PC-9 (cell line): ENCODE data around the gene PRPS1L1. TPM values are rescaled to one million over a fixed set of nuclear protein-coding genes. Genes with fewer than 3 reads are reported as not detected.

ENCODE experiments used
- BruUV-seq: library from RNA; stranded (reverse); fragments of 400-500 nt; replicated peaks from 2 replicates; lab custom pipeline; 2021; lab: Mats Ljungman, UMichigan
- CTCF ChIA-PET: fragments of 300-600 bp; sonication (Branson Sonifier 250); formaldehyde crosslinking; loops from one replicate; lab custom pipeline; 2022; ENCODE audit warnings: antibody characterized with exemption; lab: Charles Lee
- POLR2A ChIA-PET: fragments of 300-600 bp; sonication (Branson Sonifier 250); formaldehyde crosslinking; loops from one replicate; lab custom pipeline; 2022; ENCODE audit warnings: antibody characterized with exemption; ENCODE audit not compliant: unreplicated experiment; lab: Charles Lee
- DNase-seq, 2 experiments: peaks; one replicate each; pipeline versions ENCODE4 v3.0.0 to v3.0.0-alpha.2; 2015 to 2022; ENCODE audit warnings: mixed read lengths in 1 of 2
- H2AFZ ChIP-seq: fragments of 200-600 bp; sonication (generic); 2 replicates; pipeline ENCODE4 v1.8.1; 2017; ENCODE audit warnings: antibody characterized with exemption
- H3F3A ChIP-seq: fragments of 200-600 bp; sonication (generic); 2 replicates; pipeline ENCODE4 v1.8.1; 2017; ENCODE audit warnings: antibody characterized with exemption, mild to moderate bottlenecking, low read depth; ENCODE audit not compliant: insufficient read depth
- H3K27ac ChIP-seq: fragments of 200-600 bp; sonication (generic); 2 replicates; pipeline ENCODE4 v1.6.1; 2016; ENCODE audit warnings: mixed run types
- H3K27me3 ChIP-seq: fragments of 200-600 bp; sonication (generic); 2 replicates; pipeline ENCODE4 v1.6.1; 2016; ENCODE audit warnings: low read depth, mixed run types; ENCODE audit not compliant: insufficient read depth
- H3K36me3 ChIP-seq: fragments of 200-600 bp; sonication (generic); 2 replicates; pipeline ENCODE4 v1.6.1; 2016; ENCODE audit warnings: low read depth, mixed run types
- H3K4me1 ChIP-seq: fragments of 200-600 bp; sonication (generic); replicated peaks from 2 replicates; pipeline ENCODE4 v1.6.1; 2016; ENCODE audit warnings: mixed run types; ENCODE audit not compliant: insufficient read depth
- H3K4me2 ChIP-seq: fragments of 200-600 bp; sonication (generic); 2 replicates; pipeline ENCODE4 v1.6.1; 2017; ENCODE audit warnings: mixed run types
- H3K4me3 ChIP-seq: fragments of 200-600 bp; sonication (generic); 2 replicates; pipeline ENCODE4 v1.6.1; 2016; ENCODE audit warnings: mixed run types
- H3K79me2 ChIP-seq: fragments of 200-600 bp; sonication (generic); 2 replicates; pipeline ENCODE4 v1.6.1; 2017; ENCODE audit warnings: low read depth, mixed run types
- H3K9me2 ChIP-seq: fragments of 200-600 bp; sonication (generic); 2 replicates; pipeline ENCODE4 v1.8.1; 2017; ENCODE audit warnings: mild to moderate bottlenecking; ENCODE audit not compliant: insufficient read depth
- H3K9me3 ChIP-seq: fragments of 200-600 bp; sonication (generic); 2 replicates; pipeline ENCODE4 v1.8.1; 2016; ENCODE audit warnings: low read depth; ENCODE audit not compliant: insufficient read depth
- H4K20me1 ChIP-seq: fragments of 200-600 bp; sonication (generic); 2 replicates; pipeline ENCODE4 v1.8.1; 2017; ENCODE audit not compliant: insufficient read depth
- CTCF ChIP-seq: fragments of 200-600 bp; sonication (generic); conservative IDR thresholded peaks from 2 replicates; pipeline ENCODE4 v1.6.1; 2017; ENCODE audit warnings: mixed run types, antibody characterized with exemption, mild to moderate bottlenecking, moderate library complexity
- EZH2 ChIP-seq: fragments of 200-600 bp; sonication (generic); IDR thresholded peaks from 2 replicates; pipeline ENCODE4 v1.8.0; 2017; ENCODE audit warnings: antibody characterized with exemption, low read depth
- intact Hi-C: fragments of 100-400 bp; cut with micrococcal nuclease; formaldehyde crosslinking; loops from one replicate; pipeline ENCODE4 v1.10.0; 2022; ENCODE audit not compliant: unreplicated experiment
- total RNA-seq: library from RNA; stranded (reverse); gene quantifications from 2 replicates; pipeline ENCODE4 v1.2.3, GENCODE V29; 2021

PRPS1L1 gene
- total RNA-seq, 1 experiment from 2014 or later: not detected

DNA sequence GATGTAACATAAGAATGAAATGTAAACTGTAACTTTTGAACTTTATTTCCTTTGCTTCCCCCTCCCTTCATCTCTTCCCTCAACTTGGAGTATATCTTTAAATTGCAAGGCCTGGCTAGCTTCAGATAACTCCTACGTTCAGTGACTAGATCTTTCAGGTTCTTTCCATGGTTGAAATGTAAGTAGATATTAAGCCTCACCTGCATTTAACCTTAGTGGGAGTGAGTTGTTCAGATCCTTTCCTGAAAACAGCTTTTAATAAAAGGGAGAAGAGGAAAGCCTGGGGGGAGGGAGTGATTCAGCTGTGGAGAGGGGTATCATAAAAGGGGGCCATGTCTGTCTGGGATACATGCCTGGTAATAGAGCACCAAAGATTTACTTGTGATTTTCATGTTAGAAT is 19.0 kb upstream of the PRPS1L1 start:
- BruUV-seq: no TSS peak
- H3K27me3 ChIP-seq: no peaks in the 10 kb centered on the region
- no peak for DNase-seq
- H3K27ac ChIP-seq: no peak overlapping the region
- peaks cover 4% of the 10 kb centered on the region; the same call in 1 of the 2 replicates for H3K9me3 ChIP-seq
- H3K4me3 ChIP-seq: no peak overlapping the region
- POLR2A ChIA-PET: no interaction called here
- no peak overlapping the region for H3K4me2 ChIP-seq
- intact Hi-C loops: no loop called here
- H3K9me2 ChIP-seq: no peaks in the 10 kb centered on the region
- H3K79me2 ChIP-seq: no peaks in the 10 kb centered on the region
- TF ChIP-seq CTCF (no peak), EZH2 (no peak)
- no peaks in the 10 kb centered on the region for H3K36me3 ChIP-seq
- no peaks in the 10 kb centered on the region for H3K4me1 ChIP-seq
- no peaks in the 10 kb centered on the region for H3F3A ChIP-seq
- CTCF ChIA-PET: no interaction called here
- no peaks in the 10 kb centered on the region for H4K20me1 ChIP-seq
- no peak overlapping the region for H2AFZ ChIP-seq

DNA sequence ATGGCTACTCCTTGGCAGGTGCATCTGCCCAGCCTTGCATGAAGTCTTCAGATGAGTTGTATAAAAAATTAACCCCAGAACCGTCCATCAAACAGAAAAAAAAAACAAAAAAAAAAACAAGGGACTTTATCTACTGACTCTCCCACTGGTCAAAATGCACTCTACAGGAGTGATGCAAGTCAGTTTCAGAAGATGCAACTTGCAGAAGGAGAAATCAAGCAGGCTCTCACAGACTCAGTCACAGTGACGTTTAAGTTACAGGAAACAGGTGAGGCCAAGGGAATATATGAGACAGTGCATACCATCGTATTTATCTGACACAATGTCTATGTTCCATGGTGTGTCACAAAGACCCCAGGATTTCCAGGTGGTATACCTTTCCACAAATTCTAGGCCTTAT is 17.5 kb upstream of the PRPS1L1 start:
- no peaks in the 10 kb centered on the region for H3K79me2 ChIP-seq
- H3K4me3 ChIP-seq: no peak overlapping the region
- H3K27me3 ChIP-seq: no peaks in the 10 kb centered on the region
- no peaks in the 10 kb centered on the region for H3K36me3 ChIP-seq
- no TSS peak for BruUV-seq
- no peak for TF ChIP-seq EZH2
- no peak for TF ChIP-seq CTCF
- intact Hi-C loops: no loop called here
- H4K20me1 ChIP-seq: no peaks in the 10 kb centered on the region
- H2AFZ ChIP-seq: no peak overlapping the region
- no peak for DNase-seq
- POLR2A ChIA-PET: interaction anchor here (0.7 kb wide), 1 partner anchor 10 kb away, joined by 3 read pairs; no protein-coding TSS in a partner anchor
- H3K9me3 ChIP-seq: peaks cover 4% of the 10 kb centered on the region; the same call in 1 of the 2 replicates
- peaks cover 6% of the 10 kb centered on the region for H3K4me1 ChIP-seq
- H3K4me2 ChIP-seq: no peak overlapping the region
- H3K9me2 ChIP-seq: no peaks in the 10 kb centered on the region
- H3K27ac ChIP-seq: no peak overlapping the region
- H3F3A ChIP-seq: no peaks in the 10 kb centered on the region
- CTCF ChIA-PET: no interaction called here

GRCh38 chr7:18041191-18041590 is 13.5 kb upstream of the PRPS1L1 start:
- TF ChIP-seq CTCF: no peak
- TF ChIP-seq EZH2: no peak
- Histone ChIP-seq H3K4me2 (no peak overlapping the region), H3K9me3 (peaks cover 4% of the 10 kb centered on the region; the same call in 1 of the 2 replicates), H3K27ac (no peak overlapping the region), H4K20me1 (no peaks in the 10 kb centered on the region), H2AFZ (no peak overlapping the region; the same call in 1 of the 2 replicates), H3K9me2 (no peaks in the 10 kb centered on the region), H3K79me2 (no peaks in the 10 kb centered on the region), H3K36me3 (no peaks in the 10 kb centered on the region), H3K4me1 (peaks cover 8% of the 10 kb centered on the region), H3F3A (no peaks in the 10 kb centered on the region), H3K27me3 (no peaks in the 10 kb centered on the region), H3K4me3 (no peak overlapping the region)
- POLR2A ChIA-PET: no interaction called here
- CTCF ChIA-PET: no interaction called here
- intact Hi-C loops: no loop called here
- BruUV-seq: no TSS peak
- DNase-seq: no peak
